OCI-LY3 (cell line): Measurements from ENCODE around the gene METTL1.
A peak's percentile ranks its signal among the peaks of the same experiment; 100 is the strongest.

Experiments used
- H2AFZ ChIP-seq: fragments of 200-600, 300-600 bp; shearing (Covaris generic); 2 replicates; pipeline ENCODE4 v1.6.0; 2014; ENCODE audit warnings: antibody characterized with exemption, low read depth, low read length
- H3K27ac ChIP-seq: fragments of 200-600, 300-600 bp; sonication (generic); 2 replicates; pipeline ENCODE4 v1.5.1; 2014; ENCODE audit warnings: mild to moderate bottlenecking, low read length, moderate library complexity, mixed read lengths
- H3K27me3 ChIP-seq: fragments of 200-600, 300-600 bp; sonication (generic); 2 replicates; pipeline ENCODE4 v1.6.1; 2014; ENCODE audit warnings: low read depth, low read length, mixed read lengths
- H3K36me3 ChIP-seq: fragments of 200-600, 300-600 bp; sonication (generic); replicated peaks from 2 replicates; pipeline ENCODE3; 2014; ENCODE audit warnings: low read depth, low read length, mixed read lengths
- H3K4me1 ChIP-seq: fragments of 300-600, 200-600 bp; sonication (generic); 2 replicates; pipeline ENCODE4 v1.6.1; 2014; ENCODE audit warnings: low read length, mixed read lengths
- H3K4me2 ChIP-seq: fragments of 200-600, 300-600 bp; sonication (generic); 2 replicates; pipeline ENCODE4 v1.6.1; 2014; ENCODE audit warnings: low read length, mixed read lengths
- H3K4me3 ChIP-seq: fragments of 300-600, 200-600 bp; sonication (generic); 2 replicates; pipeline ENCODE4 v1.5.1; 2014; ENCODE audit warnings: antibody characterized with exemption, mild to moderate bottlenecking, low read length, moderate library complexity
- H3K79me2 ChIP-seq: fragments of 300-600, 200-600 bp; shearing (Covaris generic); 2 replicates; pipeline ENCODE4 v1.6.1; 2014; ENCODE audit warnings: mild to moderate bottlenecking, low read length, mixed read lengths
- H3K9ac ChIP-seq: fragments of 300-600, 200-600 bp; shearing (Covaris generic); 2 replicates; pipeline ENCODE4 v1.6.0; 2014; ENCODE audit warnings: mild to moderate bottlenecking, low read length, moderate library complexity
- H3K9me3 ChIP-seq: fragments of 200-600, 300-600 bp; shearing (Covaris generic); 2 replicates; pipeline ENCODE4 v1.6.1; 2014; ENCODE audit warnings: low read length, mixed read lengths; ENCODE audit not compliant: insufficient read depth
- H4K20me1 ChIP-seq: fragments of 200-600, 300-600 bp; sonication (generic); 2 replicates; pipeline ENCODE4 v1.6.1; 2016; ENCODE audit warnings: low read length, mixed read lengths; ENCODE audit not compliant: insufficient read depth
- CTCF ChIP-seq: fragments of 200-600, 300-600 bp; sonication (generic); IDR thresholded peaks from 2 replicates; pipeline ENCODE4 v1.5.1; 2014; ENCODE audit warnings: antibody characterized with exemption, low read length, low read depth
- EZH2phosphoT487 ChIP-seq: fragments of 200-600 bp; shearing (Covaris generic); IDR thresholded peaks from 2 replicates; pipeline ENCODE4 v1.6.1; 2018; ENCODE audit warnings: antibody characterized with exemption, mixed run types, low read depth

Gene METTL1

GRCh38 chr12:57765003-57765697 is 6.8 kb downstream of the METTL1 start:
- H4K20me1 ChIP-seq = peaks cover 12% of the 10 kb centered on the region
- peaks cover under 1% of the 10 kb centered on the region; the same call in 1 of the 2 replicates for H3K79me2 ChIP-seq
- no peaks in the 10 kb centered on the region for H3K9me3 ChIP-seq
- peaks cover 4% of the 10 kb centered on the region; the same call in 1 of the 2 replicates for H3K4me1 ChIP-seq
- H3K27me3 ChIP-seq = no peaks in the 10 kb centered on the region
- peak overlapping the region; percentile 78 for H3K4me3 ChIP-seq
- peak overlapping the region; percentile 83 for H3K4me2 ChIP-seq
- H3K27ac ChIP-seq = no peak overlapping the region
- peak overlapping the region; percentile 52 for H3K9ac ChIP-seq
- peak overlapping the region; percentile 40; the same call in 1 of the 2 replicates for H2AFZ ChIP-seq
- TF ChIP-seq CTCF = peak; percentile 54
- TF ChIP-seq EZH2phosphoT487 = no peak
- peaks cover 38% of the 10 kb centered on the region for H3K36me3 ChIP-seq

- Histone ChIP-seq H3K79me2 (peaks cover 5% of the 10 kb centered on the region; the same call in 1 of the 2 replicates), H3K36me3 (peaks cover 39% of the 10 kb centered on the region), H3K4me2 (peak overlapping the region; percentile 83), H4K20me1 (peaks cover 17% of the 10 kb centered on the region), H3K9ac (peak overlapping the region; percentile 52), H3K27ac (no peak overlapping the region), H2AFZ (0 out of 2 replicates have a peak overlapping the region, but pooled peaks have one; percentile 36), H3K27me3 (no peaks in the 10 kb centered on the region), H3K9me3 (no peaks in the 10 kb centered on the region), H3K4me1 (peaks cover 4% of the 10 kb centered on the region; the same call in 1 of the 2 replicates), H3K4me3 (peak overlapping the region; percentile 78)
- TF ChIP-seq CTCF = no peak
- no peak for TF ChIP-seq EZH2phosphoT487
Measured at GRCh38 chr12:57764662-57765002, 7.3 kb downstream of the METTL1 start.

GRCh38 chr12:57763881-57764661 is 7.8 kb downstream of the METTL1 start:
- Histone ChIP-seq H3K79me2 (peaks cover 9% of the 10 kb centered on the region; the same call in 1 of the 2 replicates), H3K4me1 (peaks cover 4% of the 10 kb centered on the region; the same call in 1 of the 2 replicates), H3K4me2 (peak overlapping the region; percentile 83; the same call in 1 of the 2 replicates), H3K9ac (no peak overlapping the region), H3K27me3 (no peaks in the 10 kb centered on the region), H3K4me3 (no peak overlapping the region), H3K9me3 (no peaks in the 10 kb centered on the region), H4K20me1 (peaks cover 22% of the 10 kb centered on the region), H3K27ac (no peak overlapping the region), H2AFZ (no peak overlapping the region), H3K36me3 (peaks cover 36% of the 10 kb centered on the region)
- no peak for TF ChIP-seq CTCF
- no peak for TF ChIP-seq EZH2phosphoT487

GRCh38 chr12:57762463-57762862 is 9.4 kb downstream of the METTL1 start:
- Histone ChIP-seq H3K4me3 (no peak overlapping the region), H3K27ac (no peak overlapping the region), H3K36me3 (peaks cover 49% of the 10 kb centered on the region), H4K20me1 (peaks cover 25% of the 10 kb centered on the region), H3K9me3 (no peaks in the 10 kb centered on the region), H3K4me2 (no peak overlapping the region), H3K4me1 (peaks cover 4% of the 10 kb centered on the region; the same call in 1 of the 2 replicates), H3K27me3 (no peaks in the 10 kb centered on the region), H3K9ac (no peak overlapping the region), H3K79me2 (peaks cover 19% of the 10 kb centered on the region; the same call in 1 of the 2 replicates), H2AFZ (no peak overlapping the region)
- TF ChIP-seq EZH2phosphoT487 (no peak), CTCF (no peak)
